IgD-negative memory B cell (primary cell): ENCODE data around the gene TH. TPM values are rescaled to one million over a fixed set of nuclear protein-coding genes. Genes with fewer than 3 reads are reported as not detected.
A peak's percentile ranks its signal among the peaks of the same experiment; 100 is the strongest.
"Not testable (repeated sequence)": the region's sequence is repeated elsewhere in the genome, so short reads cannot be mapped to it uniquely, and the experiment has no call there.

Experiments used
- H3K27ac Mint-ChIP-seq, 3 donors: one replicate each; pipeline ENCODE4 v1.8.0; 2020 to 2022; ENCODE audit warnings: mild to moderate bottlenecking in 3 of 3, mixed read lengths in 3 of 3, moderate library complexity in 1 of 3
- H3K27me3 Mint-ChIP-seq: one replicate; pipeline ENCODE4 v1.8.0; 2021; ENCODE audit warnings: mixed read lengths
- H3K36me3 Mint-ChIP-seq: one replicate; pipeline ENCODE4 v1.8.0; 2020; ENCODE audit warnings: mild to moderate bottlenecking, mixed read lengths
- H3K4me1 Mint-ChIP-seq, 3 donors: one replicate each; pipeline ENCODE4 v1.8.0; 2020 to 2022; ENCODE audit warnings: mixed read lengths in 3 of 3, mild to moderate bottlenecking in 1 of 3
- H3K4me3 Mint-ChIP-seq, 4 donors: one replicate each; pipeline ENCODE4 v1.8.0; 2020 to 2022; ENCODE audit warnings: mild to moderate bottlenecking in 4 of 4, mixed read lengths in 4 of 4, moderate library complexity in 3 of 4
- H3K9me3 Mint-ChIP-seq, 3 donors: one replicate each; pipeline ENCODE4 v1.8.0; 2020 to 2021; ENCODE audit warnings: mixed read lengths in 3 of 3, mild to moderate bottlenecking in 1 of 3
- polyA plus RNA-seq: library from polyadenylated mRNA; unstranded; fragments of 300-500 nt; fragmentation: Illumina TruSeq; gene quantifications from one replicate; pipeline ENCODE4 v1.2.3, GENCODE V29; 2021

Gene TH
- polyA plus RNA-seq, 1 donor from 2014 or later: not detected

DNA sequence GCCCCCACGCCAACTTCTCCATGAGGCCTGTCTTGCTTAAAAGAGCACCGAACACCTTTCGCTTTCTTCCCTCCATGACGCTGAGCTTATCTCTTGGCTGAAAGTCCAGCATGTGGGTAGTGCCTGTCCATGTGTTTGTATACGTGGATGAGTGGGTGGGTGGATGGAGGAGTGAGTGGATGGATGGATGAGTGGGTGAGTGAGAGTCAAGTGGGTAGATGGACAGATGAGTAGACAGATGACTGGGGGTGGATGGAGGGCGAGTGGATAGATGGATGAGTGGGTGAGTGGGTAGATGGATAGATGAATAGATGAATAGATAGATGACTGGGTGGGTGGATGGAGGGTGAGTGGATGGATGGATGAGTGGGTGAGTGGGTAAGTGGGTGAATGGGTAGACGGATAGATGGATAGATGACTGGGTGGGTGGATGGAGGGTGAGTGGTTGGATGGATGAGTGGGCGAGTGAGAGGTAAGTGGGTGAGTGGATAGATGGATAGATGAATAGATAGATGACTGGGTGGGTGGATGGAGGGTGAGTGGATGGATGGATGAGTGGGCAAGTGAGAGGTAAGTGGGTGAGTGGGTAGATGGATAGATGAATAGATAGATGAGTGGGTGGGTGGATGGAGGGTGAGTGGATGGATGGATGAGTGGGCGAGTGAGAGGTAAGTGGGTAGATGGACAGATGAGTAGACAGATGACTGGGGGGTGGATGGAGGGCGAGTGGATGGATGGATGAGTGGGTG is 46.7 kb downstream of the TH start:
- H3K4me1 Mint-ChIP-seq, H3K36me3 Mint-ChIP-seq, H3K9me3 Mint-ChIP-seq, H3K27me3 Mint-ChIP-seq, H3K4me3 Mint-ChIP-seq: not testable (repeated sequence)
- peak overlapping the region in 1 of 3 donors; percentile 11 for H3K27ac Mint-ChIP-seq

DNA sequence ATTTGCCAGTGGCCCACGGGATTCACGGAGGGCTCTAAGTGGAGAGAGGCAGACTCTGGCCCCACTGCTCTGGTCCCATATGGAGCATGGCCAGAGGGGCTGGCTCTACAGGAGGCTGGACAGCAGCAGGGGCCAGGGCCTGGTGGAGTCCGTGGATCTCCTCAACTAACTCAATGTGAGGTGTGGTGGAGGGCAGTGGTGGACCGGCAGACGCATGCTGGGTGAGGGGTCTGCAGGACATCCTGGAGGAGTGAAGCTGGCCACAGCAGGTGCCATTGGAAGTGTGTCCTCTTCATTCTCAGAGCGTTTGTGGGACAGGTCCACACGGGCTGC is 48.0 kb downstream of the TH start:
- H3K36me3 Mint-ChIP-seq: peaks cover 1% of the 10 kb centered on the region
- no peak overlapping the region for H3K27ac Mint-ChIP-seq
- H3K9me3 Mint-ChIP-seq: no peaks in the 10 kb centered on the region
- peaks cover 12% of the 10 kb centered on the region for H3K27me3 Mint-ChIP-seq
- H3K4me1 Mint-ChIP-seq: peaks cover 0 to 2% (median 0%) of the 10 kb centered on the region in 3 donors
- peak overlapping the region in 1 of 4 donors; percentile 25 for H3K4me3 Mint-ChIP-seq

DNA sequence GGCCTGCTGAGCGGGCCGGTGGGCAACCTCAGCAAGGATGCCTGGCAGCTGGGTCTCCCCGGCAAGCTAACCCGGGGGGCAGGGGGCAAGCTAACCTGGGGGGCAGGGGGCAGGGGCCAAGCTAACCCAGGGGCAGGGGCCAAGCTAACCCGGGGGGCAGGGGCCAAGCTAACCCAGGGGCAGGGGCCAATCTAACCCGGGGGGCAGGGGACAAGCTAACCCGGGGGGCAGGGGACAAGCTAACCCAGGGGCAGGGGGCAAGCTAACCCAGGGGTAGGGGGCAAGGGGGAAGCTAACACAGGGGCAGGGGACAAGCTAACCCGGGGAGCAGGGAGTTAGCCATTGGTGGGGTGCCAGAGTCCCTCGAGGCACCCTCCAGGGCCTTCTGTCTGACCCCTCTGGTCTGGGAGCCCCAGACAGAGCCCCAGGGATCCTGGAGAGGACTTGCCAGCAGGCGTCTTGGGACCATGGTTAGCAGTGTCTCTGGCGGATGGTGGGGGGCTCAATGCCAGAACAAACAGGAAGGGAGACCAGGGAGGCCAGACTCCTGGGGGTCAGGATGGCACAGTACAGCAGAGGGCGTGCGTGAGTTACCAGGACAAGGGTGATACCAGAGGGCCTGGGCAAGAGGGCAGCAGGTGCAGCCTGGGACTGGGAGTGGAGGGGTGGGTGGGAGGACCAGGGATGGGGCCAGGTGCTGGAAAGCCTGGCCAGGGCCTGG is 48.5 kb downstream of the TH start:
- Mint-ChIP-seq H3K4me3 (no peak overlapping the region), H3K36me3 (peaks cover 1% of the 10 kb centered on the region), H3K27ac (no peak overlapping the region), H3K27me3 (peaks cover 12% of the 10 kb centered on the region), H3K9me3 (no peaks in the 10 kb centered on the region), H3K4me1 (peaks cover 0 to 2% (median 0%) of the 10 kb centered on the region in 3 donors)

GRCh38 chr11:2122222-2122906 is 49.3 kb downstream of the TH start:
- H3K9me3 Mint-ChIP-seq: peaks cover 0 to 2% (median 0%) of the 10 kb centered on the region in 3 donors
- no peak overlapping the region for H3K27ac Mint-ChIP-seq
- H3K4me3 Mint-ChIP-seq: no peak overlapping the region
- H3K27me3 Mint-ChIP-seq: peaks cover 12% of the 10 kb centered on the region
- peaks cover 0 to 2% (median 0%) of the 10 kb centered on the region in 3 donors for H3K4me1 Mint-ChIP-seq
- peaks cover 3% of the 10 kb centered on the region for H3K36me3 Mint-ChIP-seq

DNA sequence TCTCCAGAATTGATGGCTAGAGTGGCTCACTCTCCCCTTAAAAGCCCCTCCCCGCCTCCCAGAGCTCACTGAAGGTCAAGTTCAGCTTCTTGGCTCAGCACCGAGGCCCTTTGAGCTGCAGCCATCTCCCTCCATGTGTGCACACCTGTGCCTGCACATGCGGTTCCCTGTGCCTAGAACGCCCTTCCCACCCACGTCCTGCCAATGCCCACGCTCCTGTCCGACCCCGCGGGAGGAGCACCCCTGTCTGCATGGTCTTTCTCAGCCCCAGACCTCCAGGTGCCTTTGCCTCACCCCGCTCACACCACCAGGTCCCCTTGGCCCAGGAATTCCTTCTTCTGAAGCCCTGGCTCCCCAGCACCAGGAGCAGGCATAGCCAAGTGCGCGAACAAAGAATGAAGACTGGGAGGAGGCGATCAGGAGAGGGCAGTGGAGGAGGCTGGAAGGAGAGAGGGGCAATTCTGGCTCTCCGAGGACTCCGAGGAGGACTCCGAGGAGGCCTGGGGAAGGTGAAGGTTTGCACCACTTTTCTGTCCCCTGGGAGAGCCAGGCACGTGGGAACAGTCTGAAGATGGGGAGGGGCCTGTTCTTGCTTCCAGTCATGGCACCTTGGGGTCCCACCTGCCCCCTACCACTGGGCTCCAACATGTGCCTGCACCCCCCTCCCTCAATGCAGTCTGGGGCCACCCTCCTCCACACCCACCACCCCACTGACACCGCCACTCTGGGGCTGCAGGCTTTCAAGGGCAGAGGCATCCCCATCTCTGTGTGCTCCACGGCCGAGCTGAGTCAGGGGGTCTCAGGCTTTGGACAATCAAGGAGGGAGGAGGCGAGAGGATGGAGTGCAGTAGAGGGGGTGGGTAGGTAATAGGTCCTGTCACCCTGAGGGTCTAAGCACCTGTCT is 50.1 kb downstream of the TH start:
- Mint-ChIP-seq H3K27ac (no peak overlapping the region), H3K4me1 (no peaks in the 10 kb centered on the region), H3K36me3 (peaks cover 3% of the 10 kb centered on the region), H3K9me3 (peaks cover 0 to 2% (median under 1%) of the 10 kb centered on the region in 3 donors), H3K27me3 (peaks cover 13% of the 10 kb centered on the region), H3K4me3 (no peak overlapping the region)

GRCh38 chr11:2120359-2121100 is 51.1 kb downstream of the TH start:
- Mint-ChIP-seq H3K9me3 (peaks cover 0 to 2% (median 2%) of the 10 kb centered on the region in 3 donors), H3K36me3 (peaks cover 3% of the 10 kb centered on the region), H3K27me3 (peaks cover 14% of the 10 kb centered on the region), H3K4me1 (no peaks in the 10 kb centered on the region), H3K4me3 (no peak overlapping the region), H3K27ac (no peak overlapping the region)

- Mint-ChIP-seq H3K36me3 (peaks cover 3% of the 10 kb centered on the region), H3K27me3 (peaks cover 16% of the 10 kb centered on the region), H3K27ac (no peak overlapping the region), H3K9me3 (peaks cover 0 to 2% (median 2%) of the 10 kb centered on the region in 3 donors), H3K4me3 (no peak overlapping the region), H3K4me1 (no peaks in the 10 kb centered on the region)
Observed at GRCh38 chr11:2118677-2119076, 52.9 kb downstream of the TH start.

- H3K27ac Mint-ChIP-seq: no peak overlapping the region
- H3K27me3 Mint-ChIP-seq: peaks cover 17% of the 10 kb centered on the region
- peaks cover 0 to 2% (median 2%) of the 10 kb centered on the region in 3 donors for H3K9me3 Mint-ChIP-seq
- H3K4me1 Mint-ChIP-seq: no peaks in the 10 kb centered on the region
- no peak overlapping the region for H3K4me3 Mint-ChIP-seq
- peaks cover 1% of the 10 kb centered on the region for H3K36me3 Mint-ChIP-seq
Observed at GRCh38 chr11:2116680-2117079, 54.9 kb downstream of the TH start.

- peaks cover 0 to 2% (median 2%) of the 10 kb centered on the region in 3 donors for H3K9me3 Mint-ChIP-seq
Observed at GRCh38 chr11:2115308-2115707, 56.3 kb downstream of the TH start.

DNA sequence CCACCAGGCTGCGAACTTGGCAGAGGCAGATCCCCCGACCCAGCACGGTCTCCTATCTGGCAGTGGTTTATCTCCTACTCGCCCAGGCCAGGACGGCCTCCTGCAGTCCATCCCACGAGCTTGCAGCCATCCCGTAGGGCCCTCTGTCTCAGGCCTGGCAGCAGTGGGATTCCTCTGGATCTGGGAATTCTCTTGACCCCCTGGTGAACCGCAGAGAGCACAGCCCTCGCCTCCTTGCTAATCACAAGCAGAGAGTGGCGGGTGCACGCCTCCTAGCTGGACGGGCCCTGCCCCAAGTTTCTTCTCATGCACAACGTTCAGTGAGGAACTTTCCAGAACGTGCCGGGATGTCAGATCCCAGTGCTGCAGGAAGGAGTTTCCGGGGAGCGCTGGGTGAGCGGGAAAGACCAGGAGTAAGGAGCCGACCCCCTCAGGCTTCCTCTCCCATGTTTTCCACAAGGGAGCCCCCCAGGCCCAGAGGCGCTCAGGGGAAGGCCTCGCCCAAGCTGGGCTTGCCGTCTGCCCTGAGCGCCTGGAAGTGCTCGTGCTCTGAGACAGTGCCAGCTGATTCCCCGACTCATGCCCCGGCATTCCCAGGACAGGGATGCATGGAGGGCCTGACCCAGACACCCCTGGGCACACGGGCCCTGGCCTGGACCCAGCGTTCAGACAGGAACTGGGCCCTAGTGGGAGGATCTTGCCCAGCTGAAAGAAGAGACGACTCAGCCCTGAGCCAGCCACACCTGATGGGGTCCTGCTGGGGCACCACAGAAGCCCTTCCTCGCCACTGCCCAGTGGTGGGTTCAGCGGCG is 57.0 kb downstream of the TH start:
- peaks cover 12% of the 10 kb centered on the region for H3K27me3 Mint-ChIP-seq
- peaks cover 0 to 2% (median 2%) of the 10 kb centered on the region in 3 donors for H3K9me3 Mint-ChIP-seq
- no peak overlapping the region for H3K4me3 Mint-ChIP-seq
- H3K36me3 Mint-ChIP-seq: peaks cover 1% of the 10 kb centered on the region
- no peaks in the 10 kb centered on the region for H3K4me1 Mint-ChIP-seq
- H3K27ac Mint-ChIP-seq: no peak overlapping the region

More at GRCh38 chr11:2115308-2115707, 56.3 kb downstream of the TH start:
- H3K27ac Mint-ChIP-seq: no peak overlapping the region
- H3K4me3 Mint-ChIP-seq: no peak overlapping the region
- H3K27me3 Mint-ChIP-seq: peaks cover 14% of the 10 kb centered on the region
- peaks cover 1% of the 10 kb centered on the region for H3K36me3 Mint-ChIP-seq
- H3K4me1 Mint-ChIP-seq: no peaks in the 10 kb centered on the region
